Activated CD8-positive, alpha-beta memory T cell treated with anti-CD3 and anti-CD28 coated beads, Interleukin-2, amount 50 U/mL, for 24 hours (primary cell): ENCODE data around the gene STEAP2.

Experiments used
- DNase-seq: peaks from one replicate; pipeline ENCODE4 v3.0.0-alpha.2; 2020; ENCODE audit errors: extremely low read depth

STEAP2 gene

GRCh38 chr7:90192876-90193750 lies 18.4 kb upstream of the STEAP2 start:
- DNase-seq, result no peak

GRCh38 chr7:90194911-90195809 lies 16.4 kb upstream of the STEAP2 start:
- no peak for DNase-seq

- no peak for DNase-seq
These were observed 9.9 kb upstream of the STEAP2 start for GRCh38 chr7:90201500-90202195.

- DNase-seq, result no peak
These were observed 3.6 kb upstream of the STEAP2 start for GRCh38 chr7:90207956-90208355.

- no peak for DNase-seq
These were observed 1.8 kb upstream of the STEAP2 start for GRCh38 chr7:90209776-90210175.

GRCh38 chr7:90210475-90210874 lies 1.1 kb upstream of the STEAP2 start:
- DNase-seq, result no peak

GRCh38 chr7:90210981-90211380 lies 559 bp upstream of the STEAP2 start:
- DNase-seq, result no peak

GRCh38 chr7:90212149-90212495 lies 582 bp downstream of the STEAP2 start:
- no peak for DNase-seq

- no peak for DNase-seq
These were observed 2.0 kb downstream of the STEAP2 start for GRCh38 chr7:90213521-90213920.

- DNase-seq, result no peak
These were observed 4.6 kb downstream of the STEAP2 start for GRCh38 chr7:90216080-90216674.

- DNase-seq, result no peak
These were observed 5.2 kb downstream of the STEAP2 start for GRCh38 chr7:90216771-90217170.

GRCh38 chr7:90222390-90222789 lies 10.8 kb downstream of the STEAP2 start:
- no peak for DNase-seq

- DNase-seq, result no peak
These were observed 11.5 kb downstream of the STEAP2 start for GRCh38 chr7:90222811-90223725.

- no peak for DNase-seq
These were observed 12.7 kb downstream of the STEAP2 start for GRCh38 chr7:90224195-90224594.

- DNase-seq, result no peak
These were observed 13.6 kb downstream of the STEAP2 start for GRCh38 chr7:90225181-90225580.

- DNase-seq, result no peak
These were observed 14.1 kb downstream of the STEAP2 start for GRCh38 chr7:90225601-90226000.

- no peak for DNase-seq
These were observed 15.7 kb downstream of the STEAP2 start for GRCh38 chr7:90227259-90227658.

- DNase-seq, result no peak
These were observed 18.1 kb downstream of the STEAP2 start for GRCh38 chr7:90229682-90230081.

GRCh38 chr7:90230834-90231233 lies 19.3 kb downstream of the STEAP2 start:
- DNase-seq, result no peak

- DNase-seq, result no peak
These were observed 19.8 kb downstream of the STEAP2 start for GRCh38 chr7:90231304-90231703.

- no peak for DNase-seq
These were observed 20.9 kb downstream of the STEAP2 start for GRCh38 chr7:90232430-90232829.
